Measurements from ENCODE around the gene HERPUD2.

The HERPUD2 gene

GRCh38 chr7:35649711-35650110, 45.2 kb downstream of the HERPUD2 start:
- TF ChIP-seq CTCF (IDR thresholded peaks at IDR 0.05; ENCODE audit: control insufficient read depth, insufficient read depth, low read depth, low read length, missing control alignments) = no peak
- H3K4me3 ChIP-seq (ENCODE audit: control insufficient read depth, low read depth, low read length) = no peak overlapping the region
- DNase-seq (ENCODE audit: low read depth) = no peak

GRCh38 chr7:35648367-35648766, 46.6 kb downstream of the HERPUD2 start:
- no peak overlapping the region for H3K4me3 ChIP-seq (ENCODE audit: control insufficient read depth, low read depth, low read length)
- no peak for DNase-seq (ENCODE audit: low read depth)
- no peak for TF ChIP-seq CTCF (IDR thresholded peaks at IDR 0.05; ENCODE audit: control insufficient read depth, insufficient read depth, low read depth, low read length, missing control alignments)

GRCh38 chr7:35647171-35647574, 47.8 kb downstream of the HERPUD2 start:
- no peak overlapping the region for H3K4me3 ChIP-seq (ENCODE audit: control insufficient read depth, low read depth, low read length)
- DNase-seq (ENCODE audit: low read depth) = no peak
- no peak for TF ChIP-seq CTCF (IDR thresholded peaks at IDR 0.05; ENCODE audit: control insufficient read depth, insufficient read depth, low read depth, low read length, missing control alignments)

DNA sequence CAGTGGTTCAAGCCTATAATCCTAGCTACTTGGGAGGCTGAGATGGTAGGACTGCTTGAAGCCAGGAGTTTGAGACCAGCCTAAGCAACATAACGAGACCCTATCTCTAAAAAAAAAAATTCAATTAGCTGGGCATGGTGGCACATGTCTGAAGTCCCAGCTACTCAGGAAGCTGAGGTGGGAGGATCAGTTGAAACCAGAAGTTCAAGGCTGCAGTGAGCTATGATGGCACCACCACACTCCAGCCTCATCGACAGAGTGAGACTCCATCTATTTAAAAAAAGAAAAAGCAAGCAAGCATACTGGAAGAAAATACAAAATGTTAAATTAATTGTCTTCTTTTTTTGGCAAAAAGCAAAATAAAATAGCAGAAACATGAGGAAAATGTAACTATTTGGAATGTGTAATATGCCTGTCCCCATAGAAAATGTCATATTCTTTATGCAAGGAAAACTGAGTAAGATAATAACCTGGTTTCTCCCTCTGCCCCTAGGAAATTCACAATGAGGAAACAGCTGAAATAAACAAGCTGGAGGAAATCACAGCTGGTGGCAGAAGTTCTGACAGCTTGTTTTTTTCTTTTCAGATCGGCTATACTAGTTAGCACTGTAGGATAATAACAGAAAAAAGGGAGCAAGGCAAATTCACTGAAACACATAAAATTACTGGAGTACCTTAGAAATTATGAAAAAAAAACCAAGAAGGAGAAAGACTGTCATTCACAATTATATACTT, 48.5 kb downstream of the HERPUD2 start:
- TF ChIP-seq CTCF (IDR thresholded peaks at IDR 0.05; ENCODE audit: control insufficient read depth, insufficient read depth, low read depth, low read length, missing control alignments) = no peak
- H3K4me3 ChIP-seq (ENCODE audit: control insufficient read depth, low read depth, low read length) = no peak overlapping the region
- no peak for DNase-seq (ENCODE audit: low read depth)

- H3K4me3 ChIP-seq (ENCODE audit: control insufficient read depth, low read depth, low read length) = no peak overlapping the region
- DNase-seq (ENCODE audit: low read depth) = no peak
- no peak for TF ChIP-seq CTCF (IDR thresholded peaks at IDR 0.05; ENCODE audit: control insufficient read depth, insufficient read depth, low read depth, low read length, missing control alignments)
Measured at GRCh38 chr7:35645691-35646090, 49.2 kb downstream of the HERPUD2 start.

DNA sequence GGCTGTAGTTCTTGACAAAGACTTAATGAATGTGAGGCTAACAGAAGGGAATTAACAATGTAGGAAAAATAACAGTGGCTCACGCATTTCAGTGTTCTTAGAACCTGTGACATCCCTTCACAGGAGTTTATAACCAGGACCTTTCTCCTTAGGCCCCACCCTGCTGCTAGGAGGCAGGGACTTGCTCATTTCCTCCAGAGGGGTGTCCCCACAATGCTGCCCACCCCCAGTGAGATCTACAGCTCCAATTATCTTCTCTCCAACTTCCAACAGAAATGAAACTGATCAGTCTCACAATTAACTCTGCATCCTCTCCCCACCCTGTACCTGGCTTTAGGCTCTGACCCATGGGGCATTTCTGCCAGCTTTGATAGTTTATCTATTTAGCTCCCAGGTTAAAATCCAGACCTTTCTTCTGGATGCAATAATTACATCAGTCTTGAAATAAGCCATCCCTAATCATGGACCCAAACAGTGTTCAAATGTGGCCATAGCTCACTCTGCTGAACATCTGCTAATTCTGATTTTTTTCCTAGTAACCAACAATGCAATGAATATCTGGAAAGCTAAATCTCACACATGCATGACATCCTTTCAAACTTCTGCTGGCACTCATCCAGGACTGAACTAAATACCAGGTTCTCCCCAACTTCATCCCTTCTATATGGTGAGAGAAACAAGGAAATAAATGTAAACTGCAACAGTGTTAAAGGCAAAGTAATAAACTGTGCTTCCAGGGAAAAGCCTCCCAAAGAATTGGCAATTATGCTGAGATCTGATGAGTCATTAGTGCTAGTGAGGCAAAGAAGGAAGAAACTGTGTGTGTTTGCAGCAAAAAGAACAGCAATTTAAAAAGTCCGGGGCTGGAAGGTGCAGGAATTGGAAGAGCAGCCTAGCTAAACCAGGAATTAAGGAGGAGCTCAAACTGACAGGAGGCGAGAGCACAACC, 64.6 kb downstream of the HERPUD2 start:
- no peak for DNase-seq (ENCODE audit: low read depth)
- TF ChIP-seq CTCF (IDR thresholded peaks at IDR 0.05; ENCODE audit: control insufficient read depth, insufficient read depth, low read depth, low read length, missing control alignments) = no peak
- H3K4me3 ChIP-seq (ENCODE audit: control insufficient read depth, low read depth, low read length) = no peak overlapping the region

Measured in AG09309 (cell line).